GM12878 (cell line): ENCODE data around the gene ZNF625. TPM values are rescaled to one million over a fixed set of nuclear protein-coding genes. Genes with fewer than 3 reads are reported as not detected.

Experiments
- BRCA1 ChIP-seq: IDR thresholded peaks from 2 replicates; pipeline ENCODE4 v1.6.1; 2011; ENCODE audit warnings: low read depth, low read length, improper control_type of control experiment
- CBFB ChIP-seq: IDR thresholded peaks from 2 replicates; pipeline ENCODE4 v1.6.1; 2016; ENCODE audit warnings: antibody characterized with exemption, low read depth
- CEBPB ChIP-seq, 2 experiments: fragments of 150-350 bp in 1 of 2; IDR thresholded peaks; 2 replicates each; pipeline ENCODE4 v1.6.1; 2012 to 2014; ENCODE audit warnings: low read depth in 2 of 2, low read length in 2 of 2, borderline replicate concordance in 1 of 2, inconsistent platforms in 1 of 2
- CEBPZ ChIP-seq: fragments of 150-350 bp; IDR thresholded peaks from 2 replicates; pipeline ENCODE4 v1.6.1; 2016; ENCODE audit warnings: low read depth, low read length
- HDAC6 ChIP-seq: fragments of 200-600 bp; sonication (generic); IDR thresholded peaks from one replicate; pipeline ENCODE4 v1.8.0; 2017; ENCODE audit warnings: antibody characterized with exemption; ENCODE audit not compliant: unreplicated experiment
- IRF5 ChIP-seq: fragments of 450-650 bp; IDR thresholded peaks from 2 replicates; pipeline ENCODE4 v1.6.1; 2017; ENCODE audit warnings: borderline replicate concordance
- KDM1A ChIP-seq: fragments of 200-600 bp; sonication (generic); IDR thresholded peaks from 2 replicates; pipeline ENCODE4 v1.6.1; 2016; ENCODE audit warnings: borderline replicate concordance
- MYC ChIP-seq: IDR thresholded peaks from 2 replicates; pipeline ENCODE4 v1.6.1; 2011; ENCODE audit warnings: mild to moderate bottlenecking, low read length, moderate library complexity, inconsistent platforms; ENCODE audit not compliant: insufficient read depth, insufficient replicate concordance, insufficient read length, severe bottlenecking
- NFYA ChIP-seq: IDR thresholded peaks from 2 replicates; pipeline ENCODE4 v1.6.1; 2011; ENCODE audit warnings: low read depth, mild to moderate bottlenecking, low read length, improper control_type of control experiment, borderline replicate concordance
- POU2F2 ChIP-seq: IDR thresholded peaks from 3 replicates; pipeline ENCODE4 v1.6.1; 2011; ENCODE audit warnings: low read depth, mild to moderate bottlenecking, low read length, borderline replicate concordance
- TAF1 ChIP-seq: IDR thresholded peaks from 2 replicates; pipeline ENCODE4 v1.6.1; 2011; ENCODE audit warnings: mild to moderate bottlenecking, low read depth, low read length, borderline replicate concordance
- ZBTB40 ChIP-seq: fragments of 450-650 bp; IDR thresholded peaks from 2 replicates; pipeline ENCODE4 v1.6.1; 2016; ENCODE audit warnings: mild to moderate bottlenecking, moderate library complexity, borderline replicate concordance
- polyA plus RNA-seq, 11 experiments: library from polyadenylated mRNA; depleted of rRNA in 4 of 11; unstranded in 6 of 11; stranded (reverse) in 5 of 11; fragments of >200 nt; fragmentation: Nextera tagmentation in 4 of 11; fragmentation: Illumina TruSeq in 1 of 11; extraction: Ambion mirVana in 4 of 11; extraction: Trizol in 1 of 11; gene quantifications; 1 replicate in 1 of 11; 2 replicates in 10 of 11; pipeline versions ENCODE4 v1.2.1 to v1.2.3, GENCODE V29; 2011 to 2016; ENCODE audit warnings: inconsistent platforms in 2 of 11, missing spikeins in 2 of 11, low read depth in 1 of 11
- total RNA-seq, 4 experiments: library from RNA; depleted of rRNA in 3 of 4; stranded (reverse); fragments of >200 nt in 3 of 4; fragmentation: Illumina TruSeq in 1 of 4; extraction: Trizol in 1 of 4; gene quantifications; 2 replicates each; pipeline versions ENCODE4 v1.2.1 to v1.2.3, GENCODE V29; 2013 to 2021
- TF ChIP-seq, protein P1 (sequence below): fragments of 450-650 bp; IDR thresholded peaks from 2 replicates; pipeline ENCODE4 v1.6.1; 2017; ENCODE audit warnings: antibody characterized with exemption, mild to moderate bottlenecking, moderate library complexity
- TF ChIP-seq, protein P2 (sequence below): IDR thresholded peaks from 2 replicates; pipeline ENCODE4 v1.6.1; 2011; ENCODE audit warnings: borderline replicate concordance, low read depth, mild to moderate bottlenecking, moderate library complexity, low read length; ENCODE audit not compliant: insufficient read depth, poor library complexity, severe bottlenecking

The ZNF625 gene
- total and polyA plus RNA-seq, 10 of the 15 experiments (the other 5 are each of a cell fraction or from before 2014, with no cell fraction given) = 0.52 to 5.0 (median 1.3) TPM

DNA sequence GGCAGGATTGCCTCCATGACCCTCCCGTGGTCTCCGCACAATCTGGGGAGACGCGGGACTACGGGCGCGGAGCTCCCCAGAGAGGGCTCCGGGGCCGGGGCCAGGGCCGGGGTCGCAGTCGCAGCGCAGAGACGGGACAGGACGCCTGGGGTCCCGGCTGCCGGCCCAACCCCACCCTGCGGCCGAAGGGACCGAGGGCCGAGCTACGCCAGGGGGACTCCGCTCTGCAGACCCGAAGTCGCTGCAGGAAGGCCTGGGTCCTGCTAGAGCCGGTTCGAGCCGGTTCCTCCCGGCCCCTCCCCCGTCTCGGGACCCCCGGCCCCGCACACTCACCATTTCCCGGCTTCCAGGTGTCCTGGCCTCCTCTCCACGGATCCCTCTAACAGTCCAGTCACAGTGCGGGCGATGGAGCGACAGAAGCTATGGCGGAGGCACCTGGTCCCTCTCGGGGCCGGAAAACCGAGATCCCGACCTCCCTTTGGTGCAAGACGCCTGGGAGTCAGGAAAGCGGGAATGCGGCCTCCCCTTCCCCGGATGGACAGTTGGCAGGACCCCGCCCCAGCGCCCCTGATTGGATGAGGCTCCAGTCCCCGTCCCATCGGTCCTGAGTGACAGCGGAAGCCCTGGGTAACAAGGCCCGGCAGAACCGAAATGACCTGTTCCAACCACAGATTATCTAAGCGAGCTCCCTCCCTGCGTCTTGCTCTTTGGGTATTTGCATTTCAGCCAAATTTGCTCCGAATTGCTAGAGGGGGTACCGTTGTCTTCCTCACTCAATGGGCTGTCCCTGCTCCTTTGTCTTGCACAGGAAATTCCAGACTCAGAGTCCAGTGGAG lies at the start of gene ZNF625 (continued):
- no peak for TF ChIP-seq NFYA
- no peak for TF ChIP-seq CBFB
- peak; percentile 62; the same call in 1 of the 2 replicates for TF ChIP-seq TAF1
- TF ChIP-seq MYC = no peak
- no peak for TF ChIP-seq BRCA1
- TF ChIP-seq POU2F2 = peak; percentile 84; the same call in 2 of the 3 replicates
- TF ChIP-seq ZBTB40 = peak; percentile 43; the same call in 1 of the 2 replicates
- no peak for TF ChIP-seq KDM1A
- TF ChIP-seq CEBPZ = no peak
- TF ChIP-seq HDAC6 = no peak
- TF ChIP-seq, protein P1, sequence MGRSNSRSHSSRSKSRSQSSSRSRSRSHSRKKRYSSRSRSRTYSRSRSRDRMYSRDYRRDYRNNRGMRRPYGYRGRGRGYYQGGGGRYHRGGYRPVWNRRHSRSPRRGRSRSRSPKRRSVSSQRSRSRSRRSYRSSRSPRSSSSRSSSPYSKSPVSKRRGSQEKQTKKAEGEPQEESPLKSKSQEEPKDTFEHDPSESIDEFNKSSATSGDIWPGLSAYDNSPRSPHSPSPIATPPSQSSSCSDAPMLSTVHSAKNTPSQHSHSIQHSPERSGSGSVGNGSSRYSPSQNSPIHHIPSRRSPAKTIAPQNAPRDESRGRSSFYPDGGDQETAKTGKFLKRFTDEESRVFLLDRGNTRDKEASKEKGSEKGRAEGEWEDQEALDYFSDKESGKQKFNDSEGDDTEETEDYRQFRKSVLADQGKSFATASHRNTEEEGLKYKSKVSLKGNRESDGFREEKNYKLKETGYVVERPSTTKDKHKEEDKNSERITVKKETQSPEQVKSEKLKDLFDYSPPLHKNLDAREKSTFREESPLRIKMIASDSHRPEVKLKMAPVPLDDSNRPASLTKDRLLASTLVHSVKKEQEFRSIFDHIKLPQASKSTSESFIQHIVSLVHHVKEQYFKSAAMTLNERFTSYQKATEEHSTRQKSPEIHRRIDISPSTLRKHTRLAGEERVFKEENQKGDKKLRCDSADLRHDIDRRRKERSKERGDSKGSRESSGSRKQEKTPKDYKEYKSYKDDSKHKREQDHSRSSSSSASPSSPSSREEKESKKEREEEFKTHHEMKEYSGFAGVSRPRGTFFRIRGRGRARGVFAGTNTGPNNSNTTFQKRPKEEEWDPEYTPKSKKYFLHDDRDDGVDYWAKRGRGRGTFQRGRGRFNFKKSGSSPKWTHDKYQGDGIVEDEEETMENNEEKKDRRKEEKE = no peak
- no peak for TF ChIP-seq IRF5
- TF ChIP-seq, protein P2, sequence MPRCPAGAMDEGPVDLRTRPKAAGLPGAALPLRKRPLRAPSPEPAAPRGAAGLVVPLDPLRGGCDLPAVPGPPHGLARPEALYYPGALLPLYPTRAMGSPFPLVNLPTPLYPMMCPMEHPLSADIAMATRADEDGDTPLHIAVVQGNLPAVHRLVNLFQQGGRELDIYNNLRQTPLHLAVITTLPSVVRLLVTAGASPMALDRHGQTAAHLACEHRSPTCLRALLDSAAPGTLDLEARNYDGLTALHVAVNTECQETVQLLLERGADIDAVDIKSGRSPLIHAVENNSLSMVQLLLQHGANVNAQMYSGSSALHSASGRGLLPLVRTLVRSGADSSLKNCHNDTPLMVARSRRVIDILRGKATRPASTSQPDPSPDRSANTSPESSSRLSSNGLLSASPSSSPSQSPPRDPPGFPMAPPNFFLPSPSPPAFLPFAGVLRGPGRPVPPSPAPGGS = no peak
- TF ChIP-seq CEBPB (IDR thresholded peaks at IDR 0.05; ENCODE audit: borderline replicate concordance in 1 of 2, low read depth in 2 of 2, low read length in 2 of 2) = no peak
